Measurements from ENCODE around the gene ALDH7A1.

DNA sequence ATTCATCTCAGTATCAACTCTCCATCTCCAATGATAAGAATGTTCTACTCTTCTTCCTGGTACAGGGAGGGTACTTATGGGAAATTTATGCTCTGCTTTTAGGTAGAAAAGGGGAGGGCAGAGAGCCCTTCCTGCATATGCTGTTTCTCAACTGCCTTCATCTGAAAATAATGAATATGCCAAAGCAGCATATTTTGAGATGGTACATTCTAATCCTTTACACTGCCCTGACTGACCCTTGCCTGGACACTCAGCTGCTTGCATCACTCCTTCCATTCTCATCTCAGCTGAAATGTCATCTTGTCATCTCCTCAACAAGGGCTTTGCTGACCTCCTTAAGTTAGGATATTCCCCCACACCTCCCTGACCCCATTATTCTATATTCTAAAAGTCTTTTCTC is 68.5 kb downstream of the ALDH7A1 start:
- TF ChIP-seq EZH2 (IDR thresholded peaks at IDR 0.05; ENCODE audit: borderline replicate concordance, control insufficient read depth, low read depth, low read length) (no peak), CEBPB (IDR thresholded peaks at IDR 0.05; ENCODE audit: borderline replicate concordance in 1 of 2, low read depth in 2 of 2, low read length in 2 of 2) (no peak), MAX (IDR thresholded peaks at IDR 0.05; ENCODE audit: low read depth, low read length) (no peak), STAT3 (IDR thresholded peaks at IDR 0.05; ENCODE audit: low read depth, low read length) (no peak), DPF2 (IDR thresholded peaks at IDR 0.05) (no peak), KDM1A (IDR thresholded peaks at IDR 0.05; ENCODE audit: borderline replicate concordance) (no peak), SMAD1 (IDR thresholded peaks at IDR 0.05; ENCODE audit: low read depth, partially characterized antibody) (no peak), BHLHE40 (IDR thresholded peaks at IDR 0.05; ENCODE audit: borderline replicate concordance in 1 of 2, low read depth in 2 of 2, low read length in 1 of 2) (no peak), ZBED1 (IDR thresholded peaks at IDR 0.05; ENCODE audit: borderline replicate concordance) (no peak), POLR2AphosphoS5 (IDR thresholded peaks at IDR 0.05; ENCODE audit: low read length) (no peak), ASH2L (IDR thresholded peaks at IDR 0.05; ENCODE audit: borderline replicate concordance, low read depth) (no peak)
- TF ChIP-seq, protein P1, sequence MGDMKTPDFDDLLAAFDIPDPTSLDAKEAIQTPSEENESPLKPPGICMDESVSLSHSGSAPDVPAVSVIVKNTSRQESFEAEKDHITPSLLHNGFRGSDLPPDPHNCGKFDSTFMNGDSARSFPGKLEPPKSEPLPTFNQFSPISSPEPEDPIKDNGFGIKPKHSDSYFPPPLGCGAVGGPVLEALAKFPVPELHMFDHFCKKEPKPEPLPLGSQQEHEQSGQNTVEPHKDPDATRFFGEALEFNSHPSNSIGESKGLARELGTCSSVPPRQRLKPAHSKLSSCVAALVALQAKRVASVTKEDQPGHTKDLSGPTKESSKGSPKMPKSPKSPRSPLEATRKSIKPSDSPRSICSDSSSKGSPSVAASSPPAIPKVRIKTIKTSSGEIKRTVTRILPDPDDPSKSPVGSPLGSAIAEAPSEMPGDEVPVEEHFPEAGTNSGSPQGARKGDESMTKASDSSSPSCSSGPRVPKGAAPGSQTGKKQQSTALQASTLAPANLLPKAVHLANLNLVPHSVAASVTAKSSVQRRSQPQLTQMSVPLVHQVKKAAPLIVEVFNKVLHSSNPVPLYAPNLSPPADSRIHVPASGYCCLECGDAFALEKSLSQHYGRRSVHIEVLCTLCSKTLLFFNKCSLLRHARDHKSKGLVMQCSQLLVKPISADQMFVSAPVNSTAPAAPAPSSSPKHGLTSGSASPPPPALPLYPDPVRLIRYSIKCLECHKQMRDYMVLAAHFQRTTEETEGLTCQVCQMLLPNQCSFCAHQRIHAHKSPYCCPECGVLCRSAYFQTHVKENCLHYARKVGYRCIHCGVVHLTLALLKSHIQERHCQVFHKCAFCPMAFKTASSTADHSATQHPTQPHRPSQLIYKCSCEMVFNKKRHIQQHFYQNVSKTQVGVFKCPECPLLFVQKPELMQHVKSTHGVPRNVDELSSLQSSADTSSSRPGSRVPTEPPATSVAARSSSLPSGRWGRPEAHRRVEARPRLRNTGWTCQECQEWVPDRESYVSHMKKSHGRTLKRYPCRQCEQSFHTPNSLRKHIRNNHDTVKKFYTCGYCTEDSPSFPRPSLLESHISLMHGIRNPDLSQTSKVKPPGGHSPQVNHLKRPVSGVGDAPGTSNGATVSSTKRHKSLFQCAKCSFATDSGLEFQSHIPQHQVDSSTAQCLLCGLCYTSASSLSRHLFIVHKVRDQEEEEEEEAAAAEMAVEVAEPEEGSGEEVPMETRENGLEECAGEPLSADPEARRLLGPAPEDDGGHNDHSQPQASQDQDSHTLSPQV (IDR thresholded peaks at IDR 0.05) = no peak
- TF ChIP-seq, protein P2, sequence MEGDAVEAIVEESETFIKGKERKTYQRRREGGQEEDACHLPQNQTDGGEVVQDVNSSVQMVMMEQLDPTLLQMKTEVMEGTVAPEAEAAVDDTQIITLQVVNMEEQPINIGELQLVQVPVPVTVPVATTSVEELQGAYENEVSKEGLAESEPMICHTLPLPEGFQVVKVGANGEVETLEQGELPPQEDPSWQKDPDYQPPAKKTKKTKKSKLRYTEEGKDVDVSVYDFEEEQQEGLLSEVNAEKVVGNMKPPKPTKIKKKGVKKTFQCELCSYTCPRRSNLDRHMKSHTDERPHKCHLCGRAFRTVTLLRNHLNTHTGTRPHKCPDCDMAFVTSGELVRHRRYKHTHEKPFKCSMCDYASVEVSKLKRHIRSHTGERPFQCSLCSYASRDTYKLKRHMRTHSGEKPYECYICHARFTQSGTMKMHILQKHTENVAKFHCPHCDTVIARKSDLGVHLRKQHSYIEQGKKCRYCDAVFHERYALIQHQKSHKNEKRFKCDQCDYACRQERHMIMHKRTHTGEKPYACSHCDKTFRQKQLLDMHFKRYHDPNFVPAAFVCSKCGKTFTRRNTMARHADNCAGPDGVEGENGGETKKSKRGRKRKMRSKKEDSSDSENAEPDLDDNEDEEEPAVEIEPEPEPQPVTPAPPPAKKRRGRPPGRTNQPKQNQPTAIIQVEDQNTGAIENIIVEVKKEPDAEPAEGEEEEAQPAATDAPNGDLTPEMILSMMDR (IDR thresholded peaks at IDR 0.05 in 2 of 3, conservative IDR thresholded peaks at IDR 0.05 in 1 of 3; ENCODE audit: control insufficient read depth in 2 of 3, extremely low read depth in 1 of 3, insufficient read depth in 1 of 3, low read depth in 3 of 3, low read length in 3 of 3) = no peak
